ENCODE data around the gene RUVBL1.

Gene RUVBL1

DNA sequence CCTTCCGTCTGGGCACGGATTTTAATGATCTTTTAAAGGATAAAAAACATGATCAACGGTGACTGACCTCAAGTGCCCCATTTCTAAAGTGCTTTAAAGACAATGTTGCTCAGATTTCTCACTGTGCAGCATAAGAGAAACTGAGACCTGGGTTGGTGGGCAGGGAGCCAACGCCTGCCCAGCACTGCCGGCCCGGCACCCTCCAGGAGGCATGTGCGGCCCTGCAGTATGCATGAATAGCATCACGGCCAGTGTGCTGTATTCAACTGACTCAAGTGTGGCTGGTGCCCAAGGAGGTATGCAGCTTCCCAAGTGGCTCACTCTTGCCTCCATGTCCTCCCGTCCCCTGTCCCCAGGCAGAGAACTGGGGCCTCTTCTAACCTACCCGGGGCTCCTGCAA is 41.1 kb downstream of the RUVBL1 start:
- DNase-seq (ENCODE audit: low read depth) = no peak

DNA sequence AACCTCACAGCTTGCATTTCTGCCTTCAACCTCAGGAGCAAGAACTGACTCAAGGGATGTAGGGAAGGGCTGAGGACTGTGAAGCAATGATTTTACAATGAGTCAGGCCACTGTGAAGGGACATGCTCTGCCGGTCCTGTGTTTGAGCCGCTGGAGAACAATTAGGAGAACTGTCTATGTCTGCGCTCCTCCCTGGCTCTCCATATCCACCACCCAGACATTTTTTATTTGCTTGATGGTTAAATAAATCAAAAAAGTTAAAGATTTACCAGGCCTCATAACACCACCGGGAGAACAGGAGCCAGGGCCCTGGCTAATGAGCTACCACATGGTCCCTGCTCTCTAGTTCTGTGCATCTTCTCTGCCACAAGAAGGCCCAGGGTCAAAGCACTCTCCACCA is 41.8 kb downstream of the RUVBL1 start:
- peak; percentile 68 for DNase-seq (ENCODE audit: low read depth)

DNA sequence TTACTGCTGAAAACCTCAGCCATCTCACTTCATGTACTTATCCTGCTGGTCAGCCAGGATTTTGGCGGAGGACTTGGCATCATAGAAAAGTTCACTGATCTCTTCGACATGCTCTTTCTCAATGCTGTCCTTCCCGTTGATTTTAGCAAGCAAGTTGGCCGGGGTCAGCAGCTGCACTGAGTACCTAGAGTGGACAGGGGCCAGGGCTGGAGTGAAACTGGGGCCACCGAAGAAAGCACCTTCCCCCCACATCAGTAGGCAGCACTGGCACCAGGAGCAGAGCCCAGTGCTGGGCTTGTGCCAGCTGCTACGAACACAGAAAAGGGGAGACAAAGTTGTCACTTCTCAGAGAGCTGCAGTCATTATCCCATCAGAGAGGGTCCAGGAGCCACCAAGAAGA is 42.4 kb downstream of the RUVBL1 start:
- DNase-seq (ENCODE audit: low read depth) = no peak

DNA sequence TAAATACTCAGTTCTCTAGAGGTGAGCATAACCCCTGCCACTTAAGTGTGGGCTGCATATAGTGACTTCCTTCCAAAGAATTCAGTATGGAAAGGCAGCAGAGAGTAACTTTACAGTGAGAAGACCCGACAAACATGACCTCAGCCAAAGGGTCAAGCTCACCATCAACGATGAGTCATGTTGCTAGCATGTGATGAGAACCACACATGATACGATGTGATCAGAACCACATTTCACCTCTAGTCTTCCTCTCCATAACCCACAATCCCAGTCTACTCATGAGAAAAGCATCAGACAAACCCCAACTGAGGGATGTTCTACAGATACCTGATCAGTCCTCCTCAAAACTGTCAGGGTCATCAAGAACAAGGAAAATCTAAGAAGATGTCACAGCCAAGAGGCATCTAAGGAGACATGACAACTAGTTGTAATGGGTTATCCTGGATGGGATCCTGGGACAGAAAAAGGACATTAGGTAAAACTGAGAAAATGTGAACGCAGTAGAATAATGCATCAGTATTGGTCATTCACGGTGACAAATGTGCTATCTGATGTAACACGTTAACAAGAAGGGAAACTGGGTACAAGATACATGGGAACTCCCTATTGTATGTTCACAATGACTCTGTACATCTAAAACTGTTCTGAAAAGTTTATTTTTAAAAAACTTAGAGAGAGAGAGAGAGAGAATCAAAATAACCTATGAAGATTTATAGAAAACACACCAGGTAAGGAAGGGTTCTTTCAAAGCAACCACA is 43.1 kb downstream of the RUVBL1 start:
- DNase-seq (ENCODE audit: low read depth) = peak; percentile 94

GRCh38 chr3:128079823-128080222 is 43.8 kb downstream of the RUVBL1 start:
- no peak for DNase-seq (ENCODE audit: low read depth)

GRCh38 chr3:128078875-128079274 is 44.7 kb downstream of the RUVBL1 start:
- DNase-seq (ENCODE audit: low read depth) = no peak

GRCh38 chr3:128078322-128078721 is 45.3 kb downstream of the RUVBL1 start:
- DNase-seq (ENCODE audit: low read depth) = no peak

- DNase-seq (ENCODE audit: low read depth) = no peak
These were observed 45.9 kb downstream of the RUVBL1 start for GRCh38 chr3:128077665-128078064.

DNA sequence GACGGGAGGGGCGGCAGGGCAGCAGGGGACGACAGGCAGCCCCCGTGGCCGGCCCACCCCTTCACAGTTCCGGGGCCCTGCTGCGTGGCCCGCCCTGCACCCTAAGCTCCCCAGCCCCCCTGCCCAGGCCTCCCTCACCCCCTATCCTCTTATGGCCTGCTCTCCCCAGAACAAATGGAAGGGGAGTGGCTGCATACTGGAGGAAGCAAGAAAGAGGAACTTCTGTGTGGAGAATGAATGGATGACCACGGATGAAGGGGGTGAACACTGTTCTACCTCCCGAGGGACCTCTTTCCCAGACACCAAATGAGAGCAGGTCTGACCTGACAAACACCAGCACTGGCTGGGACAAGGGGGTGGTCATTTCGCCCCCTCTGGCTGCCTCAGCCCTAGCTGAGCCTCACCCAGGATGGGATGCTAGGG is 46.4 kb downstream of the RUVBL1 start:
- DNase-seq (ENCODE audit: low read depth) = no peak

- no peak for DNase-seq (ENCODE audit: low read depth)
These were observed 47.0 kb downstream of the RUVBL1 start for GRCh38 chr3:128076483-128077201.

- DNase-seq (ENCODE audit: low read depth) = peak; percentile 81
These were observed 47.8 kb downstream of the RUVBL1 start for GRCh38 chr3:128075522-128076482.

DNA sequence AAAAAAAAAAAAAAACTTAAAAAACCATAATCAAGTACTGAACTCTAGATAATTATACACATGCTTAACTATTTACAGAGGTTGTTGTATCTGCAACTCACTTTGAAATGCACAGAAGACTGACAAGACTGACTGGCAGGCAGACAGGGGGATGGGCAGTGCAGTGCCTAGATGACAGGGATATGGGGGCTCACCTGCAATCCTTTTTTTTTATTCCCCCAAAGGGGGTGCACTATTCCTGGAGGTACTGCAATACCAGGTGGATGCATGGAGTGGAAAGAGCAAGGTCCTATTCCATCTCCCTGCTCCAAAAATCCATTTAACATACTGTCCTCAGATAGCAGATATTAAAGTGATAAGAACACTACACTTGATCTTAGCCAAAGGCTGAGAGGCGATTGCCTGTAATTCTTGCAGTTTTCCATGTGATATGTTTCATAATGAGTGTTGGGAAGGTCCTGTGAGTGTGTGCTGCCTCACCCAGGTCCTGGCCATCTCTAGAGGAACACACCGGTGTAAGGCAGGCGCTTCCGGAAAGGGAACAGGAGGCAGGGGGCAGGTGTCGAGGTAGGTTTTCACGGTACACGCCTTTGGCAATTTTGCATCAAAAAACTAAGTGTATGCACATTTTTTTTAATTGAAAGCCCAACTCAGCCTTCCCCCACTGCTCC is 48.6 kb downstream of the RUVBL1 start:
- no peak for DNase-seq (ENCODE audit: low read depth)

DNA sequence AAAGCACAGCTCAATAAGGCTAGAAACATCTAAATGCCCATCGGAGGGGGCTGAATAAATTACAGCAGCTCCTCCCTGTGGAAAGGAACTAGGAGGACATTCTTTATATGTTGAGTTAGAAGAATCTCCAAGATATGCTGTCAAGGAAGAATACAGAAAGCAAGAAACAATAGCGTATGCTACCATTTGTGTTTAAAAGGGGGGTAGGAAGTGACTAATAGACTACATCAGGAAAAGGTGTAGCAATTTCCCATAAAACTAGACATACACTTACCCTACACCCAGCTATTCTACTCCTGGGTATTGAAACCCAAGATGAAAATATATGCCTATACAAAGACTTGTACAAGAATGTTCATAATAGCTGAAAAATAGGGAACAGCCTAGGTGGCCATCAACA is 49.8 kb downstream of the RUVBL1 start:
- no peak for DNase-seq (ENCODE audit: low read depth)

DNA sequence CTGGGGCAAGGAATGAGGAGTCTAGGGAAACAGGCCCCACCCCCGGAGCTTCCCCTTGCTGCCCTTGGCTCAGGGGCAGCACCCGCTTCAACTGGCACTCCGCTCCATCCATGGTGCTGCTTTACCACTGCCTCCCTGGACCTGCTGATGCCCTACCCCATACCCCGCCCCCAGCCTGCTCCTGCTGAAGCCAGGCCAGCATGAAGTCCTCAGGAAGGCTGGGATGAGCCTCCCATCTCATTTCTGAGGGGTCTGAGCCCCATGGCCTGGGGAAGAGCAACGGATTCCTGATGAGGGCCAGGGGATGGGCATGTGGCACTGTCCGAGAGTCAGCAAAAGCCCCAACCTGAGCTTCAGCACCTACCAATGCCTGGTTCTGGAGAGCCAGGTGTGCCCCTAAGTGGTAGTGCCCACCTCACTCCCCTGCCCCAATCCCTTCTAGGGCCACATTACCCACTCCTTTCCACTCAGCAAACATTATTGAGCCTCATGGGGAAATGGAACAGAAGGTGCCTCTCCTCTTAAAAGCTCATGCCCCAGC is 50.4 kb downstream of the RUVBL1 start:
- DNase-seq (ENCODE audit: low read depth) = no peak

GRCh38 chr3:128072454-128073184 is 51.0 kb downstream of the RUVBL1 start:
- no peak for DNase-seq (ENCODE audit: low read depth)

GRCh38 chr3:128071771-128072453 is 51.7 kb downstream of the RUVBL1 start:
- no peak for DNase-seq (ENCODE audit: low read depth)

GRCh38 chr3:128070898-128071591 is 52.6 kb downstream of the RUVBL1 start:
- DNase-seq (ENCODE audit: low read depth) = no peak

- no peak for DNase-seq (ENCODE audit: low read depth)
These were observed 54.3 kb downstream of the RUVBL1 start for GRCh38 chr3:128069271-128069670.

DNA sequence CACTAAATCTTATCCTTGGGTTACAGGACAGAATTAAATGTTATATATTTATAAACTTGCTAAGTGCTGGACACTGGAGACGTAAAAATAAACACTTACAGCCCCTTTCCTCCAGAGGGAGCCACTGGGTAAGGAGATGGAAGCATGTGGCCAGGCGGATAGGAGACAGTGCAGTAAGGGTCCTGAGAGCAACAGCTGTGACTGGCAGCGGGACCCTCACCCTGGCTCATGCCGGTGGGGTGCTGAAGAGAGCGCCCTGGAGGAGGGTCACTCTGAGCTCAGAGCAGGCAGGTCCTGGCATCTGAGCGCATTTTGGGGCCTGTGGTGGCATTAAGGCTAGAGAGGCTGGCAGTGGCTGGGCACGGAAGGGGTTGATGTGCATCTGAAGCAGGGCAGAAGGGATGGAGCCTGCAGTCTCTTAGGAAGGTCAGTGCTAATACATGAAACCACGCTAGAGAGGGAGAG is 55.4 kb downstream of the RUVBL1 start:
- DNase-seq (ENCODE audit: low read depth) = no peak

DNA sequence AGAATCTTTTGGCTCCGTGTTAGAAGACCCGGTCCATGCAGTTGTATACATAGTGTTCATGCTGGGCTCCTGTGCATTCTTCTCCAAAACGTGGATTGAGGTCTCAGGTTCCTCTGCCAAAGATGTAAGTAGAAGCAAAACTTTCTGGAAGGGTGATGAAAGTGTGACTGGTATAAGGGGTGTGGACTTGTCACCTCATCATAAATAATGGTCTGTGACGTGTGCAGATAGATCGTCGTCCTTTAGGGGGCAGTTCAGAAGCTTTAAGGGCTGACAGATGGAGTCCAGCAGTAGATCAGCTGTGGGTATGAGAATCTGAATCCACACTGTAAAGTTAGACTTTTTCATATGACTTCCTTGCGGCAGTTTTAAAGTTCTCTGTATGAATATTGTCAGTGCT is 56.1 kb downstream of the RUVBL1 start:
- DNase-seq (ENCODE audit: low read depth) = no peak
